ENCODE results near the gene MAP2K1. TPM values are rescaled to one million over a fixed set of nuclear protein-coding genes. Genes with fewer than 3 reads are reported as not detected.
A peak's percentile ranks its signal among the peaks of the same experiment; 100 is the strongest.
"Not testable (repeated sequence)": the region's sequence is repeated elsewhere in the genome, so short reads cannot be mapped to it uniquely, and the experiment has no call there.

Gene MAP2K1
- 10 to 100 TPM; 27.6 to 29.6 TPM for total RNA-seq
- 26.1 TPM for polyA plus RNA-seq (ENCODE audit: insufficient read depth, low read depth, low replicate concordance)
- long read RNA-seq, donor 1, transcript MAP2K1-201 (11 exons, 3,410 nt), result major isoform, 12 of 3,437 reads
- long read RNA-seq, donor 1, partial matches to known transcripts, result 3,208 of 3,437 reads
- long read RNA-seq, donor 1, other reads (novel, unspliced or antisense), result 217 of 3,437 reads
- long read RNA-seq, donor 2, transcript MAP2K1-201 (11 exons, 3,410 nt), result major isoform, 9 of 1,725 reads
- long read RNA-seq, donor 2, partial matches to known transcripts, result 1,037 of 1,725 reads
- long read RNA-seq, donor 2, other reads (novel, unspliced or antisense), result 679 of 1,725 reads

GRCh38 chr15:66386204-66387123 lies at the start of gene MAP2K1:
Gene MAP2K1, plus strand, starts transcription at chr15:66386912. Its CDS starts 436 bp downstream, at chr15:66387348.
- peak; percentile 98 for DNase-seq
- intact Hi-C loops (cut with DNase I; ENCODE audit: low total_unique reads), result loop anchor here (5.0 kb wide), 1 partner anchor 111 kb away; the partner anchor contains the start of gene SNAPC5
- peaks cover 17% of the 10 kb centered on the region for H3K4me1 ChIP-seq
- H3K27ac ChIP-seq, result peak within 1 kb of the TSS; percentile 93 to 94
- H3K36me3 ChIP-seq (ENCODE audit: low read depth, missing control alignments), result no peaks in the 10 kb centered on the region
- 5 to 9% methylated on average over 20 to 51 of the region's 69 CpGs for WGBS, 2 donors
- no peaks in the 10 kb centered on the region for H3K9me3 ChIP-seq
- no peaks in the 10 kb centered on the region for H3K27me3 ChIP-seq
- TF ChIP-seq POLR2A (IDR thresholded peaks at IDR 0.05) (no peak), CTCF (IDR thresholded peaks at IDR 0.05) (peak; percentile 70 to 81 (median 76))
- peak within 1 kb of the TSS; percentile 92 to 93 for H3K4me3 ChIP-seq

GRCh38 chr15:66348530-66348929 lies 38.2 kb upstream of the MAP2K1 start:
- WGBS, 2 donors, result 41 to 58% methylated on average over 5 of the region's 5 CpGs
- H3K27me3 ChIP-seq; H3K9me3 ChIP-seq; intact Hi-C loops (cut with DNase I; ENCODE audit: low total_unique reads); H3K36me3 ChIP-seq (ENCODE audit: low read depth, missing control alignments); H3K27ac ChIP-seq; DNase-seq; H3K4me1 ChIP-seq; H3K4me3 ChIP-seq: not testable (repeated sequence)

GRCh38 chr15:66356077-66356358 lies 30.7 kb upstream of the MAP2K1 start:
- H3K4me3 ChIP-seq, result peak overlapping the region; percentile 59 to 72
- 0 to 3% methylated on average over 12 of the region's 12 CpGs for WGBS, 2 donors
- intact Hi-C loops (cut with DNase I; ENCODE audit: low total_unique reads), result no loop called here
- TF ChIP-seq CTCF (IDR thresholded peaks at IDR 0.05), result no peak
- TF ChIP-seq POLR2A (IDR thresholded peaks at IDR 0.05), result no peak
- H3K27ac ChIP-seq, result peak overlapping the region; percentile 52 to 64
- no peaks in the 10 kb centered on the region for H3K4me1 ChIP-seq
- no peaks in the 10 kb centered on the region for H3K27me3 ChIP-seq
- no peaks in the 10 kb centered on the region for H3K36me3 ChIP-seq (ENCODE audit: low read depth, missing control alignments)
- H3K9me3 ChIP-seq, result no peaks in the 10 kb centered on the region
- DNase-seq, result no peak

GRCh38 chr15:66356359-66357236 lies 30.1 kb upstream of the MAP2K1 start, which contains the start of gene TIPIN:
Gene TIPIN, minus strand, starts transcription at chr15:66356685. Its CDS starts 3,738 bp downstream, at chr15:66352947.
- TF ChIP-seq POLR2A (IDR thresholded peaks at IDR 0.05) (no peak), CTCF (IDR thresholded peaks at IDR 0.05) (no peak)
- peak within 1 kb of the TSS; percentile 59 to 72 for H3K4me3 ChIP-seq
- H3K36me3 ChIP-seq (ENCODE audit: low read depth, missing control alignments), result no peaks in the 10 kb centered on the region
- H3K27me3 ChIP-seq, result no peaks in the 10 kb centered on the region
- peak; percentile 97 for DNase-seq
- intact Hi-C loops (cut with DNase I; ENCODE audit: low total_unique reads), result no loop called here
- H3K4me1 ChIP-seq, result no peaks in the 10 kb centered on the region
- H3K27ac ChIP-seq, result peak within 1 kb of the TSS; percentile 52 to 68
- no peaks in the 10 kb centered on the region for H3K9me3 ChIP-seq
- 5% methylated on average over 37 to 51 of the region's 51 CpGs for whole genome bisulfite sequencing, 2 donors
